Cerebellar cortex (tissue), 1 donor: ENCODE measurements around the gene UBE2E1.

ENCODE experiments used
- DNase-seq: peaks from one replicate; pipeline ENCODE4 v3.0.0-alpha.2; 2015; ENCODE audit warnings: low spot score

UBE2E1 gene

GRCh38 chr3:23795096-23795495, 10.7 kb upstream of the UBE2E1 start:
- no peak for DNase-seq

GRCh38 chr3:23796518-23796917, 9.2 kb upstream of the UBE2E1 start:
- DNase-seq, result no peak

GRCh38 chr3:23797491-23797890, 8.3 kb upstream of the UBE2E1 start:
- DNase-seq, result no peak

GRCh38 chr3:23798456-23798855, 7.3 kb upstream of the UBE2E1 start:
- no peak for DNase-seq

- no peak for DNase-seq
Measured at GRCh38 chr3:23798876-23799275, 6.9 kb upstream of the UBE2E1 start.

- DNase-seq, result peak; percentile 67
Measured at GRCh38 chr3:23800731-23801130, 5.0 kb upstream of the UBE2E1 start.

GRCh38 chr3:23804441-23805209, 1.1 kb upstream of the UBE2E1 start:
- DNase-seq, result no peak

- DNase-seq, result peak; percentile 29
Measured at GRCh38 chr3:23805210-23805632, 534 bp upstream of the UBE2E1 start.

- peak; percentile 38 for DNase-seq
Measured at GRCh38 chr3:23806534-23807423, 1.0 kb downstream of the UBE2E1 start.

GRCh38 chr3:23807424-23808015, 1.8 kb downstream of the UBE2E1 start:
- DNase-seq, result peak; percentile 59

GRCh38 chr3:23808525-23808924, 2.8 kb downstream of the UBE2E1 start:
- peak; percentile 34 for DNase-seq

- DNase-seq, result peak; percentile 41
Measured at GRCh38 chr3:23809294-23809693, 3.5 kb downstream of the UBE2E1 start.

- DNase-seq, result peak; percentile 40
Measured at GRCh38 chr3:23809840-23810342, 4.1 kb downstream of the UBE2E1 start.

GRCh38 chr3:23810343-23811184, 4.8 kb downstream of the UBE2E1 start:
- DNase-seq, result peak; percentile 69

GRCh38 chr3:23811185-23811527, 5.4 kb downstream of the UBE2E1 start:
- DNase-seq, result no peak

- no peak for DNase-seq
Measured at GRCh38 chr3:23811919-23812318, 6.2 kb downstream of the UBE2E1 start.

GRCh38 chr3:23815879-23816278, 10.1 kb downstream of the UBE2E1 start:
- no peak for DNase-seq

- DNase-seq, result no peak
Measured at GRCh38 chr3:23816721-23817120, 11.0 kb downstream of the UBE2E1 start.

- DNase-seq, result no peak
Measured at GRCh38 chr3:23817508-23818223, 11.9 kb downstream of the UBE2E1 start.

- peak; percentile 53 for DNase-seq
Measured at GRCh38 chr3:23819599-23820360, 14.0 kb downstream of the UBE2E1 start.
